Upper lobe of left lung (tissue), 6 donors: ENCODE data around the gene U2AF1L4. TPM values are rescaled to one million over a fixed set of nuclear protein-coding genes. Genes with fewer than 3 reads are reported as not detected.

Experiments
- ATAC-seq, 2 donors: fragments of 200-7000 bp; cut with Tn5 transposase; one replicate each; pipeline ENCODE4 v1.9.1; 2022; ENCODE audit warnings: mild to moderate bottlenecking in 2 of 2, moderate library complexity in 2 of 2; ENCODE audit not compliant: low FRiP score in 2 of 2
- DNase-seq, 2 donors: peaks; one replicate each; pipeline ENCODE4 v3.0.0-alpha.2; 2019 to 2020
- H3K27ac ChIP-seq, 4 donors: fragments of 200-600 bp; sonication (generic); one replicate each; pipeline ENCODE4 v1.5.1; 2016 to 2019
- H3K27me3 ChIP-seq, 4 donors: fragments of 200-600 bp; sonication (generic); one replicate each; pipeline ENCODE4 v1.5.1; 2017 to 2019
- H3K36me3 ChIP-seq, 4 donors: fragments of 200-600 bp; sonication (generic); one replicate each; pipeline ENCODE4 v1.5.1; 2016 to 2019
- H3K4me1 ChIP-seq, 4 donors: fragments of 200-600 bp; sonication (generic); one replicate each; pipeline ENCODE4 v1.5.1; 2018 to 2019
- H3K4me3 ChIP-seq, 4 donors: fragments of 200-600 bp; sonication (generic); one replicate each; pipeline ENCODE4 v1.5.1; 2017 to 2019; ENCODE audit warnings: mild to moderate bottlenecking in 2 of 4, moderate library complexity in 1 of 4
- H3K9me3 ChIP-seq, 4 donors: fragments of 200-600 bp; sonication (generic); one replicate each; pipeline ENCODE4 v1.5.1; 2018 to 2019
- CTCF ChIP-seq, 6 experiments: fragments of 450-650 bp in 4 of 6; fragments of 200-600 bp in 2 of 6; sonication (generic) in 2 of 6; IDR thresholded peaks; one replicate each; pipeline ENCODE4 v1.5.1; 2016 to 2019; ENCODE audit warnings: antibody characterized with exemption in 6 of 6
- EP300 ChIP-seq, 4 donors: sonication (generic); formaldehyde crosslinking; IDR thresholded peaks; one replicate each; pipeline ENCODE4 v1.5.1; 2017; ENCODE audit warnings: antibody characterized with exemption in 4 of 4, control low read depth in 2 of 4
- POLR2A ChIP-seq, 4 donors: fragments of 450-650 bp; IDR thresholded peaks; one replicate each; pipeline ENCODE4 v1.5.1; 2016 to 2017; ENCODE audit warnings: antibody characterized with exemption in 4 of 4, mild to moderate bottlenecking in 2 of 4
- POLR2AphosphoS5 ChIP-seq, 2 donors: sonication (generic); formaldehyde crosslinking; IDR thresholded peaks; one replicate each; pipeline ENCODE4 v1.5.1; 2017; ENCODE audit warnings: antibody characterized with exemption in 2 of 2
- WGBS, 2 donors: methylation state at CpG; one replicate each; pipeline ENCODE4 v1.1.5; 2017 to 2018; 5-methylcytosine and 5-hydroxymethylcytosine counted together
- total RNA-seq, 6 donors: library from RNA; depleted of rRNA in 4 of 6; stranded (reverse); fragments of >200 nt in 4 of 6; gene quantifications; one replicate each; pipeline versions ENCODE4 v1.1.0 to v1.2.1, GENCODE V29; 2016 to 2021
- donor health status: DM: no; HTN: no; CAD: no; lungs with moderate emphysema.
- donor health status: DM: no; HTN: yes; CAD: no; lungs with severe emphysema.

The U2AF1L4 gene
- total RNA-seq, 6 donors from 2014 or later = 8.5 to 157 (median 22.0) TPM

- ATAC-seq (peak; percentile 93 to 98), DNase-seq (peak; percentile 97 to 98)
- peaks cover 0 to 3% (median 1%) of the 10 kb centered on the region in 4 donors for H3K27me3 ChIP-seq
- 1% methylated on average over 39 to 47 of the region's 53 CpGs for WGBS, 2 donors
- H3K4me1 ChIP-seq = peaks cover 32 to 43% (median 34%) of the 10 kb centered on the region in 4 donors
- H3K9me3 ChIP-seq = no peaks in the 10 kb centered on the region
- H3K36me3 ChIP-seq = peaks cover 14 to 32% (median 27%) of the 10 kb centered on the region in 4 donors
- TF ChIP-seq POLR2AphosphoS5 (IDR thresholded peaks at IDR 0.05) = peak; percentile 85 to 94
- TF ChIP-seq EP300 (IDR thresholded peaks at IDR 0.05) = no peak
- peak; percentile 34 to 83 (median 70) for TF ChIP-seq POLR2A (IDR thresholded peaks at IDR 0.05)
- H3K27ac ChIP-seq = peak within 1 kb of the TSS; percentile 92 to 98 (median 95)
- peak within 1 kb of the TSS; percentile 72 to 99 (median 80) for H3K4me3 ChIP-seq
Measured at GRCh38 chr19:35757749-35758608, 12.8 kb upstream of the U2AF1L4 start, which contains the start of gene PROSER3. Gene PROSER3, plus strand, starts transcription at chr19:35758176. Its CDS starts 40 bp downstream, at chr19:35758216.

DNA sequence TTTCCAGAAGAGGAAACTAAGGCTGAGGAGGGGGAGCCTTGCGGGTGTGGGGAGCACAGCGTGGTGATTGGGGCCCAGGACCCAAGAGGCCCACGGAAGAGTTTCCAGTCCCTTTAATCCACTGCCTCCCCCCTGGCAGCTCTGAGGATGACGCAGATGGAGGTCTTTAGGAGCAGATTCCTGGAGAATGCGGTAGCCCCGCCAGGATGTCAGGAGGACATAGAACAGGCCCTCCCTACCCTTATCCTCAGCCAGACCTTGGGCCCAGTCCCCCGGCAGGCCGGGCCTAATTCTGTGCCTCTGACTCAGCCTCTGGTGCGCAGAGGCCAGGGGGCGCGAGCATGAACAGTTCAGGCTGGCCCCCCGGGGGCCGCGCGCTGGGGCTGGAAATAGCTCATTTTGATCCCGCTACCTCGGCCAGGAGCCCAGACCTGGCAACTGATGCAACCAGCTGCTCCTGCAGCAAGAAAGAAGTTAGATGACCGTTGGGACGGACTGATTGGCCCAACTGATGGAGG lies 12.1 kb upstream of the U2AF1L4 start:
- H3K36me3 ChIP-seq = peaks cover 15 to 35% (median 31%) of the 10 kb centered on the region in 4 donors
- peak overlapping the region; percentile 47 to 99 (median 75) for H3K4me3 ChIP-seq
- TF ChIP-seq POLR2A (IDR thresholded peaks at IDR 0.05) = no peak
- peak in 1 of 2 donors; percentile 11 for TF ChIP-seq POLR2AphosphoS5 (IDR thresholded peaks at IDR 0.05)
- H3K27ac ChIP-seq = peak overlapping the region; percentile 86 to 98 (median 92)
- H3K9me3 ChIP-seq = no peaks in the 10 kb centered on the region
- DNase-seq (peak; percentile 45 to 92), ATAC-seq (peak; percentile 66 to 69)
- 10 to 28% methylated on average over 6 to 19 of the region's 19 CpGs for WGBS, 2 donors
- peaks cover 0 to 3% (median 1%) of the 10 kb centered on the region in 4 donors for H3K27me3 ChIP-seq
- peaks cover 32 to 43% (median 34%) of the 10 kb centered on the region in 4 donors for H3K4me1 ChIP-seq

GRCh38 chr19:35756377-35757230 lies 11.4 kb upstream of the U2AF1L4 start, which contains the start of gene HSPB6:
Gene HSPB6, minus strand, starts transcription at chr19:35757029. Its CDS starts 21 bp downstream, at chr19:35757008.
- peak in 1 of 2 donors; percentile 90 for DNase-seq
- H3K27me3 ChIP-seq = peaks cover 0 to 3% (median 1%) of the 10 kb centered on the region in 4 donors
- H3K27ac ChIP-seq = peak within 1 kb of the TSS; percentile 92 to 98 (median 95)
- peak in 1 of 2 donors; percentile 28 for ATAC-seq
- H3K36me3 ChIP-seq = peaks cover 15 to 33% (median 31%) of the 10 kb centered on the region in 4 donors
- peaks cover 32 to 43% (median 34%) of the 10 kb centered on the region in 4 donors for H3K4me1 ChIP-seq
- peak within 1 kb of the TSS; percentile 47 to 99 (median 75) for H3K4me3 ChIP-seq
- no peaks in the 10 kb centered on the region for H3K9me3 ChIP-seq
- 15 to 17% methylated on average over 6 to 34 of the region's 52 CpGs for WGBS, 2 donors
- TF ChIP-seq POLR2AphosphoS5 (IDR thresholded peaks at IDR 0.05) (peak; percentile 15 to 42), POLR2A (IDR thresholded peaks at IDR 0.05) (peak in 2 of 4 donors; percentile 39 to 60), EP300 (IDR thresholded peaks at IDR 0.05) (no peak)

DNA sequence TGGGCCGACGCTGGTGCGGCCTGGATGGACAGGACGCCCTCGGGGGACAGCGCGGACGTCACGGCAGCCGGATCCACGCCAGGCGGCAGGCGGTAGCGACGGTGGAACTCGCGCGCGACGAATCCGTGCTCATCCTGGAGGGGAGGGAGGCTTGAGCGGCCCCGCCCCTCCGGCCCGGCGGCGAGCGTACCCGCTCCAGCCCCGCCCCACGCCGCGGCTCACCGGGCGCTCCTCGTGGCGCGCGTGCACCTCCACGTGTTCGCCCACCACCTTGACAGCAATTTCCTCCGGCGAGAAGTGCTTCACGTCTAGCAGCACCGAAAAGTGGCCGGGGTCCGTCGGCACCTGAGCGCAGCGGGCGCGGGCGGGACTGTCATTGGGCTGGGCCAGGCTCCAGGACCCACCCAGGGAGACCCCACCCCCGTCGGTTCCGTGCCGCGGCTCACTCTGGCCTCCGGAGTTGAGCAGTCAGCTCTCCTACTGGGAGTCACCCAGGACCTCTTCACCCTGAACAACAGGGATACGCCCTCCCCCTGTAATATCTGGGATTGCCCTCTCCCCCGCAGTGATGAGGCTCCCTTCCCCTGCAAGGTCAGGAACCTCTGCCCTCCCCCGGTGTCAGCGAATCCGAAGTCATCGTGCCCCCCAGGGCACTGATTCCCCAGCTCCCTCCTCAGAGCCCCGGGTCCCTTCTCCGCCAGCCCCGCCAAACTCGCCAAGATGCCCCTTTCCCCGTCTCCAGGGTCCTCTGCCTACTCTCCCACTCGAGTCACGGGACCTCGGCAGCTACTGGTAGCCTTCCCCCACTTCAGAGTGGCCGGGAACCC lies 10.5 kb upstream of the U2AF1L4 start:
- Histone ChIP-seq H3K4me1 (peaks cover 32 to 43% (median 34%) of the 10 kb centered on the region in 4 donors), H3K27me3 (peaks cover 0 to 3% (median 1%) of the 10 kb centered on the region in 4 donors), H3K4me3 (peak overlapping the region in 3 of 4 donors; percentile 25 to 99 (median 45)), H3K36me3 (peaks cover 15 to 35% (median 29%) of the 10 kb centered on the region in 4 donors), H3K9me3 (no peaks in the 10 kb centered on the region), H3K27ac (peak overlapping the region; percentile 86 to 98 (median 92))
- TF ChIP-seq POLR2AphosphoS5 (IDR thresholded peaks at IDR 0.05) = peak; percentile 2 to 38
- no peak for TF ChIP-seq POLR2A (IDR thresholded peaks at IDR 0.05)
- ATAC-seq = peak in 1 of 2 donors; percentile 72
- peak; percentile 35 to 95 for DNase-seq
- 36 to 43% methylated on average over 47 to 70 of the region's 74 CpGs for WGBS, 2 donors

- ATAC-seq (no peak), DNase-seq (no peak)
- H3K9me3 ChIP-seq = no peaks in the 10 kb centered on the region
- peaks cover 32 to 46% (median 35%) of the 10 kb centered on the region in 4 donors for H3K4me1 ChIP-seq
- WGBS, 2 donors = 58 to 62% methylated on average over 17 of the region's 17 CpGs
- TF ChIP-seq POLR2AphosphoS5 (IDR thresholded peaks at IDR 0.05) = no peak
- TF ChIP-seq CTCF (IDR thresholded peaks at IDR 0.05) = no peak
- TF ChIP-seq EP300 (IDR thresholded peaks at IDR 0.05) = no peak
- TF ChIP-seq POLR2A (IDR thresholded peaks at IDR 0.05) = no peak
- H3K27ac ChIP-seq = peak overlapping the region; percentile 86 to 98 (median 92)
- peaks cover 15 to 34% (median 29%) of the 10 kb centered on the region in 4 donors for H3K36me3 ChIP-seq
- peaks cover 0 to 3% (median 1%) of the 10 kb centered on the region in 4 donors for H3K27me3 ChIP-seq
- H3K4me3 ChIP-seq = peak overlapping the region in 3 of 4 donors; percentile 25 to 99 (median 45)
Measured at GRCh38 chr19:35755131-35755549, 9.9 kb upstream of the U2AF1L4 start.
